HCT116 (cell line): ENCODE measurements around the gene RAPGEF2.

ENCODE experiments used
- EZH2 ChIP-seq: fragments of 200-600 bp; sonication (generic); IDR thresholded peaks from 2 replicates; pipeline ENCODE4 v1.6.1; 2017; ENCODE audit warnings: antibody characterized with exemption, mixed run types
- POLR2A ChIP-seq: IDR thresholded peaks from 2 replicates; pipeline ENCODE4 v1.7.0; 2011; ENCODE audit warnings: borderline replicate concordance; ENCODE audit not compliant: insufficient read depth, insufficient read length; ENCODE audit errors: extremely low read depth
- TF ChIP-seq, protein P1 (sequence below), 3 experiments: fragments of 200-600 bp in 1 of 3; sonication (generic) in 1 of 3; IDR thresholded peaks in 2 of 3; conservative IDR thresholded peaks in 1 of 3; 2 replicates each; pipeline ENCODE4 v1.5.1; 2012 to 2017; ENCODE audit warnings: low read depth in 2 of 3, low read length in 2 of 3, antibody characterized with exemption in 1 of 3, borderline replicate concordance in 1 of 3, control low read depth in 1 of 3, mild to moderate bottlenecking in 1 of 3, mixed read lengths in 1 of 3, mixed run types in 1 of 3, moderate library complexity in 1 of 3; ENCODE audit not compliant: insufficient read depth in 1 of 3

DNA sequence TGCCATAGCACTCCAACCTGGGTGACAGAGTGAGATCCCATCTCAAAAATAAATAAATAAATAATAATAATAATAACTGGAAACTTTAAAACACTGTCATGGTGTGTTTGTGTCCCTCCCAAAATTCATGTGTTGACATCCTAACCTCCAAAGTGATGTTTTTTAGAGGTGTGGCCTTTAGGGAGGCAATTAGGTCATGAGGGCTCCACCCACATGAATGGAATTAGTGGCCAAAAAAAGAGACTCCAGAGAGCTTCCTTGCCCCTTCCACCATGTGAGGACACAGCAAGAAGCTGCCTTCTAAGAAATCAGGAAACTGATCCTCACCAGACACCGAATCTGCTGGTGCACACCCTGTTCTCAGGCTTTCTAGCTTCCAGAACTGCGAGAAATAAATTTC is 23.8 kb upstream of the RAPGEF2 start:
- TF ChIP-seq, protein P1, sequence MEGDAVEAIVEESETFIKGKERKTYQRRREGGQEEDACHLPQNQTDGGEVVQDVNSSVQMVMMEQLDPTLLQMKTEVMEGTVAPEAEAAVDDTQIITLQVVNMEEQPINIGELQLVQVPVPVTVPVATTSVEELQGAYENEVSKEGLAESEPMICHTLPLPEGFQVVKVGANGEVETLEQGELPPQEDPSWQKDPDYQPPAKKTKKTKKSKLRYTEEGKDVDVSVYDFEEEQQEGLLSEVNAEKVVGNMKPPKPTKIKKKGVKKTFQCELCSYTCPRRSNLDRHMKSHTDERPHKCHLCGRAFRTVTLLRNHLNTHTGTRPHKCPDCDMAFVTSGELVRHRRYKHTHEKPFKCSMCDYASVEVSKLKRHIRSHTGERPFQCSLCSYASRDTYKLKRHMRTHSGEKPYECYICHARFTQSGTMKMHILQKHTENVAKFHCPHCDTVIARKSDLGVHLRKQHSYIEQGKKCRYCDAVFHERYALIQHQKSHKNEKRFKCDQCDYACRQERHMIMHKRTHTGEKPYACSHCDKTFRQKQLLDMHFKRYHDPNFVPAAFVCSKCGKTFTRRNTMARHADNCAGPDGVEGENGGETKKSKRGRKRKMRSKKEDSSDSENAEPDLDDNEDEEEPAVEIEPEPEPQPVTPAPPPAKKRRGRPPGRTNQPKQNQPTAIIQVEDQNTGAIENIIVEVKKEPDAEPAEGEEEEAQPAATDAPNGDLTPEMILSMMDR (IDR thresholded peaks at IDR 0.05 in 2 of 3, conservative IDR thresholded peaks at IDR 0.05 in 1 of 3; ENCODE audit: borderline replicate concordance in 1 of 3, insufficient read depth in 1 of 3, low read depth in 2 of 3, low read length in 2 of 3), result no peak
- TF ChIP-seq EZH2, result no peak
- TF ChIP-seq POLR2A, result no peak
